Measurements from ENCODE around the gene RARB.

The RARB gene

GRCh38 chr3:25510797-25511196 is 82.7 kb downstream of the RARB start:
- DNase-seq = no peak

GRCh38 chr3:25511972-25512721 is 84.1 kb downstream of the RARB start:
- no peak for DNase-seq

GRCh38 chr3:25513642-25514266 is 85.7 kb downstream of the RARB start:
- DNase-seq = no peak

- DNase-seq = no peak
Observed at GRCh38 chr3:25515171-25515570, 87.1 kb downstream of the RARB start.

- no peak for DNase-seq
Observed at GRCh38 chr3:25520926-25521559, 93.0 kb downstream of the RARB start.

- no peak for DNase-seq
Observed at GRCh38 chr3:25527336-25527735, 99.3 kb downstream of the RARB start.

- DNase-seq = no peak
Observed at GRCh38 chr3:25527801-25528200, 99.7 kb downstream of the RARB start.

GRCh38 chr3:25531971-25532370 is 103.9 kb downstream of the RARB start:
- DNase-seq = no peak

GRCh38 chr3:25532431-25533162 is 104.5 kb downstream of the RARB start:
- no peak for DNase-seq

GRCh38 chr3:25533399-25533798 is 105.3 kb downstream of the RARB start:
- DNase-seq = no peak

GRCh38 chr3:25534007-25534406 is 105.9 kb downstream of the RARB start:
- no peak for DNase-seq

- DNase-seq = no peak
Observed at GRCh38 chr3:25536521-25537391, 108.7 kb downstream of the RARB start.

GRCh38 chr3:25537516-25537915 is 109.5 kb downstream of the RARB start:
- no peak for DNase-seq

GRCh38 chr3:25540273-25540672 is 112.2 kb downstream of the RARB start:
- DNase-seq = no peak

- no peak for DNase-seq
Observed at GRCh38 chr3:25542492-25543039, 114.5 kb downstream of the RARB start.

GRCh38 chr3:25547103-25547502 is 119.0 kb downstream of the RARB start:
- DNase-seq = no peak

- no peak for DNase-seq
Observed at GRCh38 chr3:25547943-25548674, 120.0 kb downstream of the RARB start.

GRCh38 chr3:25548836-25549235 is 120.8 kb downstream of the RARB start:
- no peak for DNase-seq

GRCh38 chr3:25552251-25552650 is 124.2 kb downstream of the RARB start:
- DNase-seq = no peak

- no peak for DNase-seq
Observed at GRCh38 chr3:25554376-25554775, 126.3 kb downstream of the RARB start.

- DNase-seq = no peak
Observed at GRCh38 chr3:25555695-25556437, 127.8 kb downstream of the RARB start.
